ENCODE results near the gene ISY1. TPM values are rescaled to one million over a fixed set of nuclear protein-coding genes. Genes with fewer than 3 reads are reported as not detected.

ISY1 gene
- 20.6 and 51.0 TPM in 2 replicates for total RNA-seq (ENCODE audit: low replicate concordance)

DNA sequence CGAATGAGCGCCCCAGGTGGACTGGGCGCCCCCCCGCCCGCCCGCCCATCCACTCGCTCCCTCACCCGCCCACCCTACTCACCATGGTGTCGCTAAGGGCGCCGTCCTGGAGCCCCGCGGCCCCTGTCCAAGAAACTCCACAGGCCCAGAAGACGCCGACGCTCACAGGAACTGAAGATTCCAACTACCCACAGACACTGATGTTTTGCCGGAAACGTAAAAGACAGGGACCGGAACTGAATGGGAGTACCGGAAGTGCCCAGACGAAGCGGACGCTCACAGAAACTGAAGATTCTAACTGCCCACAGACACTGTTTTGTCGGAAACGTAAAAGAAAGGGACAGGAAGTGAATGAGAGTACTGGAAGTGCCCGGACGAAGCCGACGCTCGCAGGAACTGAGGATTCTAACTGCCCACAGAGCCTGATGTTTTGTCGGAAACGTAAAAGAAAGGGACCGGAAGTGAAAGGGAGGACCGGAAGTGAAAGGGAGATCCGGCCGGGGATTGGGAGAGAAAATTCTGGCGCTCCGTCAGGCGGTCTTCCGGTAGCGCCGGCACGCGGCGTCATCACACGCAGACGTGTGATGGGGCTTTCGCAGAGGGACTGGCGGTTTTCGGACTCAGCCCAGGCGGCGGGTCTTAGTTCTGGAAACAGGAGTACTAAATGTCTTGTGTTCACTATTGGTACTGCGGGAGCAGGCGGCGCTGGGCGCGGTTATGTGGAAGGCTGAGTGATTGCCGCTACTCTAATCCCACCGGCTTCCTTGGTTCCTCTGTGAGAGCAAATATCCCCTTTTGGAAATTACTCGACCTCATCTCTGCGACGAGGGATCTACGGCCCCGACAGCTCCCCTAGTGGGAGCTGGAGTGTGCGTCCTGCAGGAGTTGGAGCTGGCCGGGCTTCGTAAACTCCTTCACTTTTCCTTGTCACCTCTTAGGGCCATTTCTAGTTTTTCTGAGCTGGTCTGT is at the start of gene ISY1:
ISY1 (minus strand) TSS at position 173 of the 969 bp plus-strand sequence; CDS start at position 85, 88 bp downstream.
- peak; percentile 99 for DNase-seq (ENCODE audit: low read depth)
- peak within 1 kb of the TSS; percentile 92 for H3K4me3 ChIP-seq (ENCODE audit: low read depth, low read length)
- TF ChIP-seq, protein P1, sequence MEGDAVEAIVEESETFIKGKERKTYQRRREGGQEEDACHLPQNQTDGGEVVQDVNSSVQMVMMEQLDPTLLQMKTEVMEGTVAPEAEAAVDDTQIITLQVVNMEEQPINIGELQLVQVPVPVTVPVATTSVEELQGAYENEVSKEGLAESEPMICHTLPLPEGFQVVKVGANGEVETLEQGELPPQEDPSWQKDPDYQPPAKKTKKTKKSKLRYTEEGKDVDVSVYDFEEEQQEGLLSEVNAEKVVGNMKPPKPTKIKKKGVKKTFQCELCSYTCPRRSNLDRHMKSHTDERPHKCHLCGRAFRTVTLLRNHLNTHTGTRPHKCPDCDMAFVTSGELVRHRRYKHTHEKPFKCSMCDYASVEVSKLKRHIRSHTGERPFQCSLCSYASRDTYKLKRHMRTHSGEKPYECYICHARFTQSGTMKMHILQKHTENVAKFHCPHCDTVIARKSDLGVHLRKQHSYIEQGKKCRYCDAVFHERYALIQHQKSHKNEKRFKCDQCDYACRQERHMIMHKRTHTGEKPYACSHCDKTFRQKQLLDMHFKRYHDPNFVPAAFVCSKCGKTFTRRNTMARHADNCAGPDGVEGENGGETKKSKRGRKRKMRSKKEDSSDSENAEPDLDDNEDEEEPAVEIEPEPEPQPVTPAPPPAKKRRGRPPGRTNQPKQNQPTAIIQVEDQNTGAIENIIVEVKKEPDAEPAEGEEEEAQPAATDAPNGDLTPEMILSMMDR (IDR thresholded peaks at IDR 0.05; ENCODE audit: insufficient read depth, low read length) = peak; percentile 88

DNA sequence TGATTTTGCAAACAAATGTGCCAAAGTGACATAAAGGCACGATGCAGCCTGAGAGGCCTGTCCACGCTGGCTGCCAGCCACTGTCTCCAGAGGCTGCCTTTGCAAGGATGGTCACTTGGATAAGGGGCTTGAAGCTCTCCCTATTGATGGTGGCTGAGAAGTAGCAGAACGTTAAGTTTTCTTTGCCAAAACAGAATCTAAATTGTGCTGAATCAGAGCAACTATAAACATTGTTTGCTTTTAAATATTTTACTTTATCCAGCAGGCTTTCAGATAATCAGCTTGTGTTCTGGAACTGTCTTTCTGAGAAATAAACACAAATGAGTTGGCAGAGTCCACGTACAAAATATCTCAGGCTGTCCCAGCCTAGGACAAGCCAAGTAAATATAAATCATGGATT is 46.6 kb upstream of the ISY1 start:
- no peak for DNase-seq (ENCODE audit: low read depth)

DNA sequence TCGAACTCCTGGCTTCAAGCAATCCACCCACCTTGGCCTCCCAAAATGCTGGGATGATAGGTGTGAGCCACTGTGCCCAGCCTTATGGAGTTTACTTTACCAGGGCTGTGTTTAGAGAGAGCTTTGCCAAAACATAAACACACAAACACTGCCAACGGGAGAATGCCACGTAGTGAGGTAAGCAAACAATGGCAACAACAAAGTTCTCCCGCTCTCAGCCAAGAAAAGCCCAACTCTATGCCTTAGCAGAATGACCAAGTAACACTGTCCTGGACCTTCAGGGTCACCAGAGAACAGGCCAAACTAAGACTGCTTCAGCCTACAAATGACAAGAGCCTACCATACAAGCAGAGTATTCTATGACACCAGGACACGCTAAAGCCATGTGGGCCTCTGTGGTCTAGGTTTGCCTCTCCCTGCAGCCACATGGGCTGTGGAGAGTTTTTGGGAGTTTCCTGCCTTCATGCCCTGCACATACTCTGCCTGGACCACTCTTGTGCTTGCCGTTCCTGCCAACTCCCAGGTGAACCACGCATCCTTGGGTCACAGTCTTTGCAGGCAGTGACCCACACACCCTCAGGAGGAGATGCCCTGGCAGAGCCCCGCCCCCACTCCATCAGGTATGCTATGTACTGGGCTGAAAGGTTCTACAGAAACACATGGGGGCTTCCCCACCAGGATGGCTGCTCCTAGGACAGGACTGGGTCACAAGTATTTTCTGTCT is 44.4 kb upstream of the ISY1 start:
- H3K4me3 ChIP-seq (ENCODE audit: low read depth, low read length) = no peak overlapping the region
- no peak for DNase-seq (ENCODE audit: low read depth)
- TF ChIP-seq, protein P1 (IDR thresholded peaks at IDR 0.05; ENCODE audit: insufficient read depth, low read length) = no peak

More for the DNA sequence above, 46.6 kb upstream of the ISY1 start:
- TF ChIP-seq, protein P1 (IDR thresholded peaks at IDR 0.05; ENCODE audit: insufficient read depth, low read length) = no peak
- no peak overlapping the region for H3K4me3 ChIP-seq (ENCODE audit: low read depth, low read length)

DNA sequence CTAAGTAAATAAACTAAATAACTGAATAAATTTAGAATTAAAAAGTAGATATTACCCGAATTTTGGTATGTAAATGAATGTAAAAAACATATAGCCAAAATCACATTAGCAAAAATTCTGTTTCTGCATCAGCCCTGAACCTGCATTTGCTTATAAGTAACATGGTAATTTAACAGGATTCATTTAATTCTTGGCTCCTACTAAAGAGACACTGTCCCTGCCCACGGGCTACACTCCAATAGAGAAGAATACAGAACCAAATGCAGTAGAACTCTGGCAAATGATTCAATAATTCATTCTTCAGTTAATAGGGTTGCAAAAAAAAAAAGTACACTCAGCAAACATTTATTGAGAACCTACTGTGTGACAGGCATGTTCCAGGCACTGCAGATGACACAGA is 43.6 kb upstream of the ISY1 start:
- no peak overlapping the region for H3K4me3 ChIP-seq (ENCODE audit: low read depth, low read length)
- DNase-seq (ENCODE audit: low read depth) = no peak
- TF ChIP-seq, protein P1 (IDR thresholded peaks at IDR 0.05; ENCODE audit: insufficient read depth, low read length) = no peak

DNA sequence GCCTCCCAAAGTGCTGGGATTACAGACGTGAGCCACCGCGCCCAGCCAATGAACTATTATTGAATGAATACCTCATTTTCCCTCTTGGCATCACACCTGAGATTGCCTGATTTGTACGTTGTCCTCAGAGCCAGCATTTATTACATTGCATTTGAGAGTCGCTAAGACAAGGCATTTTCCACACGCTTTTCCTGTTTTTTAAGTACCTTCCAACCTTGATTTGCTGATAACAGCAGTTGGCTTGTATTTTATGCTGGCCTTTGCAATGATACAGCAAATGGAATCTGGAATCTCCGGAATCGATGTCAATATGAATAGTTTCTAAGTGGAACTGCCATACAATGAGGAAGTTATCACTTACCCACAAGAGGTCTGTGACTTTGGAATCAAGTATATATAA is 38.5 kb upstream of the ISY1 start:
- TF ChIP-seq, protein P1 (IDR thresholded peaks at IDR 0.05; ENCODE audit: insufficient read depth, low read length) = no peak
- DNase-seq (ENCODE audit: low read depth) = no peak
- H3K4me3 ChIP-seq (ENCODE audit: low read depth, low read length) = no peak overlapping the region

DNA sequence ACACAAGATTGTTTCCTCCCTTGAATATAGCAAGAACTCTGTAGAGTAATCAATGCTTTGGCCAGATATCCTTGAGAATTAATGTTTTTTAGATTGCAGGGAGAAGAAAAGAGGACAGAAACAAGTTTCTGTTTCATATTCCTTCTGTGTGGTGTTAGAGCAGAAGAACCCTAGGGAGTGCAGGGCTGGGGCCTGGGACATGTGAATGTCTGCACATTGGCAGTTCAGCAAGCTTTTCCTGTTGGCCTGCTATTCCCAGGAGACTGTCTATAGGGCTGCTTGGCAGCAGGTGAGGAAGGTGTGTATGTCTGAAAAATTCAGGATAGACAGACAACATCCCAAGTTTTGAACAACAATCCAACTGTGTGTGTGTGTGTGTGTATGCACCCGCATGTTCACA is 36.5 kb upstream of the ISY1 start:
- DNase-seq (ENCODE audit: low read depth) = no peak
- TF ChIP-seq, protein P1 (IDR thresholded peaks at IDR 0.05; ENCODE audit: insufficient read depth, low read length) = no peak
- no peak overlapping the region for H3K4me3 ChIP-seq (ENCODE audit: low read depth, low read length)

All from fibroblast of the aortic adventitia (primary cell).